GM21360 (cell line): ENCODE measurements around the gene ARF3.

Experiments
- ATAC-seq: cut with Tn5 transposase; IDR thresholded peaks from one replicate; pipeline ENCODE4 v1.9.1; 2021; ENCODE audit warnings: mild to moderate bottlenecking, moderate library complexity; ENCODE audit not compliant: unreplicated experiment

Gene ARF3

DNA sequence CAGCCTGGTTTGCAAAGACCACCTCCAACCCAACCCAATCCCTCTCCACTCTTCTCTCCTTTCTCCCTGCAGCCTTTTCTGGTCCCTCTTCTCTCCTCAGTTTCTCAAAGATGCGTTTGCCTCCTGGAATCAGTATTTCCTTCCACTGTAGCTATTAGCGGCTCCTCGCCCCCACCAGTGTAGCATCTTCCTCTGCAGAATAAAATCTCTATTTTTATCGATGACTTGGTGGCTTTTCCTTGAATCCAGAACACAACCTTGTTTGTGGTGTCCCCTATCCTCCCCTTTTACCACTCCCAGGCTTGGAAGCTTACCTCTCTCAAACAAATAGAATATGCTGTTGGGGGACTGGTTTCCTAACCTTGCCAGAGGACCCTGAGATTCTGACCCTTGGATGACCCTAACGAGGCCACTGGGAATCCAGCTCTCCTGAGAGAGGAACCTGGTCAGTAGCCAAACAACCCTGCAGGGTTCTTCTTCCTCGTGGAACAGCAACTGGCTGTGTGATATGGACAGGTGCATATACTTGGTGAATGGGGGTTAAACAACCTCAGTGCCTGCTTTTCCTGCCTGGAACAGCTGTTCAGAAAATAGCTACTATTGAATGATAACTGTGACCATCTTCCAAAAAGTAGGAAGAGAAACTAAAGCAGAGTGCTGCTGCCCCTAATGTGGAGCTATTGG, 25.3 kb upstream of the ARF3 start:
- ATAC-seq = no peak

DNA sequence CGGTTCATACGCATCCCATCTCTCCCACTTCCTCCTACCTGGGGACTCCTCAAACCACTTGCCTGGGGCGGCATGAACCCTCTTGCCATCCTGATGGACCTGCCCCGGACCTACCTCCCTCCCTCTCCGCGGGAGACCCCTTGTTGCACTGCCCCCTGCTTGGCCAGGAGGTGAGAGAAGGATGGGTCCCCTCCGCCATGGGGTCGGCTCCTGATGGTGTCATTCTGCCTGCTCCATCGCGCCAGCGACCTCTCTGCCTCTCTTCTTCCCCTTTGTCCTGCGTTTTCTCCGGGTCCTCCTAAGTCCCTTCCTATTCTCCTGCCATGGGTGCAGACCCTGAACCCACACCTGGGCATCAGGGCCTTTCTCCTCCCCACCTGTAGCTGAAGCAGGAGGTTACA, 24.5 kb upstream of the ARF3 start:
- ATAC-seq = no peak

DNA sequence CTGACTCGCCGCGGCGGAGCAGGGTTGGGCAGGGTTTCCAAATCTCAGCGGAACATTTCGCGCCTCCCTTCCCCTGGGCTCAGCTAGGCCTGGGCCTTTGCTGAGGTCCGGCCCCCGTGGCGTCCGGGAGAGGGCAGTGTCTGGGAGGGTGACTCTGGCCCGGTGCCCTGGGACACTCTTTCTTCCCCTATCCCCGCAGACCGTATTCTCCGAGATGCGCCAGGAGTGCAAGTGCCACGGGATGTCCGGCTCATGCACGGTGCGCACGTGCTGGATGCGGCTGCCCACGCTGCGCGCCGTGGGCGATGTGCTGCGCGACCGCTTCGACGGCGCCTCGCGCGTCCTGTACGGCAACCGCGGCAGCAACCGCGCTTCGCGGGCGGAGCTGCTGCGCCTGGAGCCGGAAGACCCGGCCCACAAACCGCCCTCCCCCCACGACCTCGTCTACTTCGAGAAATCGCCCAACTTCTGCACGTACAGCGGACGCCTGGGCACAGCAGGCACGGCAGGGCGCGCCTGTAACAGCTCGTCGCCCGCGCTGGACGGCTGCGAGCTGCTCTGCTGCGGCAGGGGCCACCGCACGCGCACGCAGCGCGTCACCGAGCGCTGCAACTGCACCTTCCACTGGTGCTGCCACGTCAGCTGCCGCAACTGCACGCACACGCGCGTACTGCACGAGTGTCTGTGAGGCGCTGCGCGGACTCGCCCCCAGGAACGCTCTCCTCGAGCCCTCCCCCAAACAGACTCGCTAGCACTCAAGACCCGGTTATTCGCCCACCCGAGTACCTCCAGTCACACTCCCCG, 23.9 kb upstream of the ARF3 start:
- no peak for ATAC-seq

GRCh38 chr12:48980389-48980952, 23.2 kb upstream of the ARF3 start:
- no peak for ATAC-seq

DNA sequence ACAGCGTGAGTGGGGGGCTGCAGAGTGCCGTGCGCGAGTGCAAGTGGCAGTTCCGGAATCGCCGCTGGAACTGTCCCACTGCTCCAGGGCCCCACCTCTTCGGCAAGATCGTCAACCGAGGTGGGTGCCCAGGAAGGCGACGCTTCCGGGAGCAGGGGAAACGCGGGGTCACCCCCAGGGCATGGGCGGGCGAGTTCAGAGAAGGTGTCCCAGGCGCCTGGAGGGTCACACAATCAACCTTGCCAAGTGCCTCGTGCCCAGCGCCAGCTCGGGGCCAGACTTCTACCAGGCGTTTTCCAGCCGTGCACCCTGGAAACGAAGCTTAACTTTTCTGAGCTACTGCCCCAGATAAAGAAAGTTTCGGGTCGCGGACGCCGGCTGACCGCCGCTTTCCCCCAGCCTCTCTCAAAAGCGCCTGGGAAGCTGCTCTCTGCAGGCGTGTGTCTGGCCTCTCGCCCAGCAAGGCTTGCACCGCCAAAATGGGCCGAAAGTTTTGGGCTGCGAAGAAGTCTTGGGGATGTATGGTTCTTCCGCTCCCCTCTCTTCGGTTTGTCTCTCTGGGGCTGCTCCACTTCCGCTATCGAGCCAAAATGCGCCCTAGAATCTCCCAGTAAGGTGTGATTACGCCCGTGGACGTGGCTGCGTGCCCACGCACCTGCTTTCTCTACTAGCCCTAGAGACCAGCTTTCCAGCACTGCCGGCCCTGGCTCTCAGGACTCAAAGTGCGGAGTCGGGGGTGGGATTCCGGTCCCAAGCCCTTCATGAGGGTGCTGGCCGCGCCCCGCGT, 22.5 kb upstream of the ARF3 start:
- no peak for ATAC-seq

DNA sequence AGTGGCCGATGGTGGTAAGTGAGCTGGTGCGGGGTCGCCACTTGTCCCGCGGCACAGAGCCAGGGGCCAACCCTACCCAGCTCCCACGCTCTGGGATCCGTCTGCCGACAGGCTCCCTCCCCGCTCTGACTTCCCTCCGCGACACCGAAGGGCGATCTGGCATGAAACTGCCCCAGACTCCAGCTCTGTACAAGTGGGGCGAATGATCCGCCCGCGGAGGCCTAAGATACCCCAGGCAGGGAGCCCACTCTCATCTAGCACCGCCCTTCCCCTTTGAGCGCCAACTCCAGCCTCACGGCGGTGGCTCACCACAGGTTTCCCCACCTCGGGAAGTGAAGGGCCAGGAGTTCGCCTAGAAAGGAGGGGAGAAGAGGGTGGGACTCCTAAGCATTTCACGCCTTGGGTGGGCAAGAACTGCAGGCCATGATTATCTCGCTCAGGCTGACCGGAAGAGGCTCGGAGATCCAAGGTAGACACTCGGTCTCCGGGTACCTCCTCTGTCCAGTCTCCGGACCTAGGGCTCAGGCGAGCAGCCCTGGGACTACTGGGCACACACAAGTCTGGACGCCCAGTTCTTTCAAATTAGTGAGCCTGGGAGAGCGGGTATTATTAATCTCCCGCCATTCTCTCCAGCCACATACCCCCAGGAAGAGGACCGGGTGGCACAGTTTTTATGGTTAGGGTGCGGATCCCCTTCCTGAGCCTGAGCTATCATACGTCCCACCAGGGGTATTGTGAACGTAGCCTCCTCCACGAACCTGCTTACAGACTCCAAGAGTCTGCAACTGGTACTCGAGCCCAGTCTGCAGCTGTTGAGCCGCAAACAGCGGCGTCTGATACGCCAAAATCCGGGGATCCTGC, 21.7 kb upstream of the ARF3 start:
- ATAC-seq = no peak

DNA sequence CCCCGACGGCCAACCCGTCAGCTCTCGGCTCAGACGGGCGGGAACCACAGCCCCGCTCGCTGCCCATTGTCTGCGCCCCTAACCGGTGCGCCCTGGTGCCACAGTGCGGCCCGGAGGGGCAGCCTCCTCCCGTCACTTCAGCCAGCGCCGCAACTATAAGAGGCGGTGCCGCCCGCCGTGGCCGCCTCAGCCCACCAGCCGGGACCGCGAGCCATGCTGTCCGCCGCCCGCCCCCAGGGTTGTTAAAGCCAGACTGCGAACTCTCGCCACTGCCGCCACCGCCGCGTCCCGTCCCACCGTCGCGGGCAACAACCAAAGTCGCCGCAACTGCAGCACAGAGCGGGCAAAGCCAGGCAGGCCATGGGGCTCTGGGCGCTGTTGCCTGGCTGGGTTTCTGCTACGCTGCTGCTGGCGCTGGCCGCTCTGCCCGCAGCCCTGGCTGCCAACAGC, 21.0 kb upstream of the ARF3 start, which contains the start of gene WNT1:
Gene WNT1 (plus strand): TSS at position 32 of the 450 bp plus-strand sequence. CDS start 329 bp downstream, at position 361.
- peak; percentile 13 for ATAC-seq

DNA sequence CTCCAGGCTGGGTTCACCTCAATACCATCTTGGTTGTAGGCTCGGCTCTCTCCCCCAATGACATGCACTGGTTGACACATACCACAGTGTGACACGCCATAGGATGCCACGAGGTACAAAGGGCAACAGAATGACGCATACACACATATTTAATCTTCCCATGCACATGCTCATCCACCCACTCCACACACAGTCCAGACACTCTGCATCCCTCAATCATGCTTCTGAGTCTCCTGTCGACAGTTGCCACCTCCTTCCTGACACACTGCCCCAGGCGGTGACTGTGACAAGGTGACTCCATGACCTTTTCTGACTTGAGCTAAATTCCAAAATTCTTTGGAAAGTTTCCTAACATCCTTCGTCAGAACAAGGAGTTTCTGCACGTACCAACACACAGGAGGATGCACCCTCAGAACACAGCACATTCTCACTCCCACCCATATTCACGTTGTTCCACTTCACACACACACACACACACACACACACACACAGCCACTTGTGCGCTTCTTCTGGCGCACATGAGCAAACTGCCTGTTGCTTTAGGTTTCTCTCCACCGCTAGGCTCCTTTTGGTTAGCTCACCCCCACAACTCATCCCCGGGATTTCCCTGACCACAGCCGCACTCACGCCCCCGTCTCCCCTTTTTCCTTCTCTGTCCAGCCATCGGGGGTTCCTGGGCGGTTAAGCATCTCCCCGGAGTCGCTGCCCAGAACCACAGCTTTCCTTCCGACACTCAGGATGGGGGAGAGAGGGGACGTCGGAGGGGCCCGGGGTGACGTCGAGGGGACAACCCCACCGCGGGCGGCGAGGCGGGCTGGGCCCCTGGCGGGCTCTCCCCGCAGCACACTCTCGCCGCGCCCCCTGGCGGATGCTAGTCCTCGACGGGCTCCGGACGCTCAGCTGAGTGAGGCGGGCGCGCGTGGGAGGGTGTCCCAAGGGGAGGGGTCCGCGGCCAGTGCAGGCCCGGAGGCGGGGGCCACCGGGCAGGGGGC, 20.3 kb upstream of the ARF3 start:
- ATAC-seq = peak; percentile 47

DNA sequence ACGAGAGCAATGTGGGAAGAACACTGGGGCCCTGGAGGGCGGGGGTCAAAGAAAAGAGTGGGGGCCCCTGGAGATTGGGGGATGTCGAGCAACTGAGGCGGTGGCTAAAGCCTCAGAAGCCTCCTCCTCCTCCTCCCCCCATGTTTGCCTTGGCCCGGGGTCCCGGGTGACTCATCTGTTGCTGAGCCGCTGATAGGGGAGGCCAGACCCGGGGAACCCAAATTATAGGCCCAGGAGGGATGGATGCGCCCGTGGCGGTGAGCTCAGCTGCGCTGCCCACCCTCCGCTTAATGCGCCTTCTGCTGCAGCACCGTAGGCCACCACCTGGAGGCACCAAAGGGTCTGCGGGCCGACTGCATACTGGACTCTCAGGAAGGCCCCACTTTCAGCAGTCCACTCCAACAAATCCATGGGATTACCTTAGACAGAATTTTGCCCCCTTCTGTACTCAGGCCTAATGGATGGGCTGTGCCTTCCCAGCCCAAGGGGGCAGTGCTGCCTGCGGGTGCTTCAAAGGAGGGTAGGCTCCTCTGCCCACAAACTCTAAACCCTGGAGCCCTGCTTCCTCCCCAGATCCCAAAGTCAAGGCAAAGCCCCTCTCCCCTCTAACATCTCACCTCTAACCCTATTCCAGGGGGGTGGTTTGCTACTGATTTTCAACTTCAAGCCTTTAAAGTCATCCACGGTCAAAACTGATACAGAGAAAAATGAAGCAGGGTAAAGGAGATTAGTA, 16.8 kb upstream of the ARF3 start:
- no peak for ATAC-seq

DNA sequence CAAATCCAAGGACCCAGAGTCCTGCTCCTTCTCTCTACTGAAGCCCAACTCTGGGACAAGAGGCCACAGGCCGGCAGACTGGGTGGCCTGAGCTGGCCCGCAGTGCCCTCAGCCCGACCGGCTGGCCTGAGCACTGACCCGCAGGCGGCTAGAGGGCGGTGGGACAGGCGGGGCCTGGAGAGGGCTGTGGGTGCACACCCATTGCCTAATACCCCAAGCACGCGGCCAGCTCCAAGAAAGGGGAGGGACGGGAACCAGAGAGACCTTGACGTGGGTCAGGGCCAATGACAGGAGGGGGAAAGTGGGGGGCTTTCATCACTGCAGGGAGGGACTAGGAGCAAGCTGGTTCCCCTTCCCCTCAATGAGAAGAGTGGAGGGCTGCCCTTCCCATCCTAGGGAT, 16.2 kb upstream of the ARF3 start:
- no peak for ATAC-seq

- ATAC-seq = no peak
Measured at GRCh38 chr12:48972952-48973483, 15.7 kb upstream of the ARF3 start.

GRCh38 chr12:48972213-48972951, 15.1 kb upstream of the ARF3 start:
- ATAC-seq = no peak

- no peak for ATAC-seq
Measured at GRCh38 chr12:48970702-48971334, 13.5 kb upstream of the ARF3 start.

DNA sequence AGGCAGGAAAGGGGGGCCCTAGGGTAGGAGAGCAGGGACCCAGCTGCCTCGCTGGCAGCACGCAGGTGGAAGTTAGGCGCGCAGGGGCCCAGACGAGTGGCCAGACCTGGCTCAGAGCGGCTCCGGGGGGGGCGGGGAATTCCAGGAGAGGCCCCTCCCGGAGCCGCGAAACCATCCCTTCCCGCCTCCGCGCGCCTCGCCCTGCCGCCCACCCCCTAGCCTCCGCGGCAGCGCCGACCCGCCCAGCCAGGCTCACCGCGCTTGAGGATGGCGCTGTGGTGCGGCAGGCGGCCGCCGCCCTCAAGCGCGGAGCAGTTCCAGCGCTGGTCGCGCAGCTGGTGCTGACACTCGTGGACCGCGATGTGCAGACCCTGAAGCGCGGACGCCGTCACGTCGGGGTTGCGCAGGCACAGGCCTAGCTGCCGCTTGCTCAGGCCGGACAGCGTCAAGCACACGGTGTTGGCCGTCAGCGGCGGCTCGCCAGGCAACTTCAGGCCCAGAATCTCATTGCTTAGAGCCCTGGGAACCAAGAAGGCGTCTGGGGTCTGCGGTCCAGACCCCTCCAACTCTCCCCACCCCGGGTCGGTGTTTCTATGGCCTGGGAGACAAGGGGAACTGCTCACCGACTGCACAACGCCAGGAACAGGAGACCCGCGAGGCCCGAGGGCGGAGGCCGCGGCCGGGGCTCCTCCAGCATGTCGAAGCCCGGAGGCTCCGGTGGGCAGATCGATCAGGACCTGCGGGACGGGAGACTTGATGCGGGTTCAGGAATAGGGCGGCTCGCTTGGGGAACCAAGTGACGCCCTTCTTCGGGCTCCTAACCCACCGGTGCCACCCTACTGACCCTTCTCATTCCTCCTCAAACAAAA, 12.8 kb upstream of the ARF3 start:
- no peak for ATAC-seq

- ATAC-seq = no peak
Measured at GRCh38 chr12:48969160-48969771, 12.0 kb upstream of the ARF3 start.

- ATAC-seq = no peak
Measured at GRCh38 chr12:48968467-48968866, 11.2 kb upstream of the ARF3 start.
